ENCODE measurements around the gene CCDC197.

DNA sequence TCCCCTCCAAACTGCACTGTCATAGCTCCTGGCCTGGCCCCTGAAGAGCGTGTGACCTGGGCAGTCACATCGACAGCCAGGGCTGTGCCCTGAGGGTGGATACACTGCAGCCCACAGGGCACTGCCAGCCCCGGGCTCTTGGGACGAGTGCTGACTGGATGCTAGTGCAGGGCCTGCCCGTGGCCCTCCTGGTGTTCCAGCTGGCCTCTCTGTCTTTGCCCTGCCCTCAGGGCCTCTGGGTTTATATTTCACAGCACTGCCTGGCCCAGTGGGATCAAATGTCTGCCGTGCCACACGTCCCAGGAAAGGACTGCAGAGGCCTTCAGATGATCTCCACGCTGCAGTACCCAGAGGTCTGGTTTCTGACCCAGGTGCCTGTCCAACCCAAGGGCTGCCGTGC is 10.1 kb upstream of the CCDC197 start:
- TF ChIP-seq, protein P1, sequence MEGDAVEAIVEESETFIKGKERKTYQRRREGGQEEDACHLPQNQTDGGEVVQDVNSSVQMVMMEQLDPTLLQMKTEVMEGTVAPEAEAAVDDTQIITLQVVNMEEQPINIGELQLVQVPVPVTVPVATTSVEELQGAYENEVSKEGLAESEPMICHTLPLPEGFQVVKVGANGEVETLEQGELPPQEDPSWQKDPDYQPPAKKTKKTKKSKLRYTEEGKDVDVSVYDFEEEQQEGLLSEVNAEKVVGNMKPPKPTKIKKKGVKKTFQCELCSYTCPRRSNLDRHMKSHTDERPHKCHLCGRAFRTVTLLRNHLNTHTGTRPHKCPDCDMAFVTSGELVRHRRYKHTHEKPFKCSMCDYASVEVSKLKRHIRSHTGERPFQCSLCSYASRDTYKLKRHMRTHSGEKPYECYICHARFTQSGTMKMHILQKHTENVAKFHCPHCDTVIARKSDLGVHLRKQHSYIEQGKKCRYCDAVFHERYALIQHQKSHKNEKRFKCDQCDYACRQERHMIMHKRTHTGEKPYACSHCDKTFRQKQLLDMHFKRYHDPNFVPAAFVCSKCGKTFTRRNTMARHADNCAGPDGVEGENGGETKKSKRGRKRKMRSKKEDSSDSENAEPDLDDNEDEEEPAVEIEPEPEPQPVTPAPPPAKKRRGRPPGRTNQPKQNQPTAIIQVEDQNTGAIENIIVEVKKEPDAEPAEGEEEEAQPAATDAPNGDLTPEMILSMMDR (IDR thresholded peaks at IDR 0.05; ENCODE audit: low read length) = no peak
- no peak for TF ChIP-seq EZH2 (IDR thresholded peaks at IDR 0.05; ENCODE audit: borderline replicate concordance, low read length)

All from OCI-LY1 (cell line).